HG02938 (cell line): Measurements from ENCODE around the gene GRM8.
"Not testable (repeated sequence)": the region's sequence is repeated elsewhere in the genome, so short reads cannot be mapped to it uniquely, and the experiment has no call there.

Source experiments
- ATAC-seq: cut with Tn5 transposase; IDR thresholded peaks from one replicate; pipeline ENCODE4 v1.9.1; 2021; ENCODE audit warnings: mild to moderate bottlenecking, moderate library complexity; ENCODE audit not compliant: unreplicated experiment

Gene GRM8

DNA sequence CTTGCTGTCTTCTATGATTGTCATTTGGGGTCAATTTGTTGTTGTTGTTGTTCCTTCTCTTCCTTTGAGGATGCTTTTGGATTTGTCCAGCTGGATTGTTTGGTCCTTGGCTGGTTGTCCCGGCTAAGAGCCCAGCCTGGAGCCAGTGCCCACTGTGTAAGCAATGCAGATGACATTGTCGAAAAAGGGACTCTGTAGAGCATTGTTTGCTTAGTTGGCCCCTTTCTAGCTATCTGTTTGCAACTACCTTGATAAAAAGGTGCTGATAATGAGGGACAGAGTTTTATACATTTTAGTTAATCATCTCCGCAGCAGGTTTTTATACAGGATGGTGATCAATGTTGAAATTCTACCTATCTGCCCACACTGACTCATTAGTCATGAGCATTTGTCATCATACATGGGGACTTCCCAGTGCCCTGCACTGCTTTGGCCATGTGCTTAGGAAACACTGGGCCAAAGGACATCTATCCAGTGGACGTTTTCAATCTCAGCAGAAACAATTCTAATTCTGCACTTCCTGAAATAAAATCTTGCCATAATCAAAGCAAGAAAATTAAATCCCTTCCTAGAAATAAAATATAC lies 311.9 kb downstream of the GRM8 start:
- ATAC-seq: no peak

DNA sequence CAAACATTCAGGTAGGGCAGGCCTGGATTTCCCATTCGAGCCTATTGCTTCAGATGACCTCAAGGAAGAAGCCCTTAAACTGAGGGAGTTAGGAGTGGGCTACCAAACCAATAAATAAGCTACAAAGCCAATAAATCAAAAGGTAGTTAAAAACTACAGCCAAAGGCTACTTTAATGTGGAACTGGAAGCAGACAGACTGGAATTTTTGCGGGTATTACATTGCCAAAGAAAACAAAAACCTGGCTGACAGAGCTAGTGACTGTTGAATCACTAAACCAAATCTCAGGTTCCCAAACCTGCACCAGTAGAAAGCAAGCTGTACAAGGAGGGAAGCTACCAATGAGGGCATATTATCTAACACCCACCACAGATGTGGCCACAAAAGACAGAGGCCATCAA lies 315.6 kb downstream of the GRM8 start:
- ATAC-seq: no peak

DNA sequence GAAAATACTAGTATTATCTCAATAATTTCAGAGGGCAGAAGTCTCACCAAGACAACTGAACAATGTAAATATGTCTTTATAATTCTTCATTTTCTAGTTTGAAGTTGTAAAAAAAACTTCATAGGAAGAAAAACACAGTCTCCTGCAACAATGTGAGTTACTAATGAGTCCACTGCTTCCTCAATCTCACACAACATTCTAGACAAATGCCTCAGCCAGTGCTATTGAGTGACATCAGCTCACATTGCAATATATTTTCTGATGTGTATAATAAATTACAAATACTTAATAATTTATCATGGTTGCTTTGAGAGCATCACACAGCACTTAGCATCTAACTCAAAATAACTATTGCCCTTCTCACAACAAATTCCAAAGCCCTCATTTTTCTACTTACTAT lies 321.2 kb downstream of the GRM8 start:
- no peak for ATAC-seq

DNA sequence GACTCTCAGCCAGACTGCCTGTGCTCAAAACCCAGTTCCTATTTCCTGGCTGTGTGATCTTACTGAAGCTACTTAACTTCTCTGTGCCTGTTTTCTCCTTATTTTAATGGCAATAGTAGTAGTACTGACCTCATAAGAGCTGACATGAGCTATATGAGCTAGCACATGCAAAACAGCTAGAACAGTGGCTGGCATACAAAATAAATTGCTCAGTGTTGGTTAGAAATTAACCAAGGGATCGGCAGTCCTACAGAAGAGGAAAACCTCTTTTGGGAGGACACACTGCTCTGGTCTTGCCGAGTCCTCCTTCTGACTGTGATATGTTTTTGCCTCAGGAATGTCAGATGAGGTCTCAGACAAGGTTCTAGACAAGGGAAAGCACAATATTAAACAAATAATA lies 322.6 kb downstream of the GRM8 start:
- no peak for ATAC-seq

DNA sequence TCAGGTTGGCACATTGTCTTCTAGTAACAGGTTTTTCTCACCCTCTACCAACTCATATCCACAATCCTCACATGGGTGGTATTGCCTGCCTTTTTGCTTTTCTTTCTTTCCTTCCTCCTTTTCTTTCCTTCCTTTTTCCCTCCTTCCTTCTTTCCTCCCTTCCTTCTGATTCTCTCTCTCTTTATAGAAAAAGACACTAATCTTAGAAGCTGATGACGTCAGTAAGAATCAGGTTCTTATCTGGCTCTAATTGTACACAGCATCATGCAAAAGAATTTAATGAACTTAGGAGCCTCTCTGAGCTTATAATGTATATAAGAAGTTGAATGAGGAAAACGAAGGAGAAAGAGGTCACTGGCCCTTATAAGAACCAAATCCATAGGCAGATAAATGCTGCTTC lies 328.3 kb downstream of the GRM8 start:
- ATAC-seq: no peak

DNA sequence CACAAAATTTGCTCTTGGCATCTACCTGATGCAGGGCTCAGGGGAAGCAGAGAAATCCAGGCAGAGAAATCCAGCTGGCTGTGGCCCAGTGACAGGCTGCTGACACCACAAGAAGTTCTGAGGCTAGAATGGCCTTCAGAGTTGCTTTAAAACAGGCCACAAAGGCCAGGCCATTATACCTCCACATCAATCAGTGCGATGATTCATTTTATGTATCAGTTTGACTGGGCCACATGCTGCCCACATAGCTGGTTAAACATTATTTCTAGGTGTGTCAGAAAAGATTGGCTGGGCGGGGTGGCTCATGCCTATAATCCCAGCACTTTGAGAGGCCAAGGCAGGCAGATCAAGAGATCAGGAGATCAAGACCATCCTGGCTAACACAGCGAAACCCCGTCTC lies 341.1 kb downstream of the GRM8 start:
- ATAC-seq: not testable (repeated sequence)

DNA sequence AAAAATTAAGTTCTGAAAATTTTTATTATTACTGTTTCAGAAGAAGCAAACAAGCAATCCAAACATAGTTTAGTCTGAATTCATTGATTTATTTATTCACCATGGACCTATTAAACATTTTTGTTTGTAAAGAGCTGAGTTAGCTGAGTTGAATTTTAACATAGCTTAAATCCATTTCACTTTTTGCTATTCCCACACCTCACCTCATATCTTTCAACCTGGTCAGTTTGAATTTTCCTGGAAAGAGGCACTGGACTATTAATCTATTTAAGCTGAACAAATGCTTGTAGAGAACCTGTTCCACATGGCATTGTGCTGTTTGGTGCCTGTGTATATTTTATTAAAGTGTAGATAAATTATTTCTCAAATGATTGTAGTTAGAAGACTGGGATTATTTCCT lies 344.2 kb downstream of the GRM8 start:
- ATAC-seq: not testable (repeated sequence)

DNA sequence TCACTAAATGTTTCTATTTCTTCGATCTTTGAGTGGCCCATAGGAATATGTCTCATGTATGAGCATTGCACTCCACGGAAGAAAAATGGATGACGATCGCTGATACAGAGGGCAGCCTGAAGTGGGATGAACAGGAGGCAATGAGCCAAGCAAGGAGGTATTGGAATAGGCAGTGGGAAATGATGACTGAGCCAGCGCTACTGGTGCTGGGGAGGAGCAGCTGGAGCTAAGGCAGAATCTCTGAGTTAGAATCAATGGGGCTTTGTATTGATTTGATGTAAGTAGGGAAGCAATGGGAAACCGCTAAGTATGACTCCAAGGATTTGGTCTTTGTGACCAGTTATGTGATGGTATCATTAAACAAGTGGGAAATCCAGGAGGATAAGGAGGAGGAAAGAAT lies 345.1 kb downstream of the GRM8 start:
- ATAC-seq: not testable (repeated sequence)

DNA sequence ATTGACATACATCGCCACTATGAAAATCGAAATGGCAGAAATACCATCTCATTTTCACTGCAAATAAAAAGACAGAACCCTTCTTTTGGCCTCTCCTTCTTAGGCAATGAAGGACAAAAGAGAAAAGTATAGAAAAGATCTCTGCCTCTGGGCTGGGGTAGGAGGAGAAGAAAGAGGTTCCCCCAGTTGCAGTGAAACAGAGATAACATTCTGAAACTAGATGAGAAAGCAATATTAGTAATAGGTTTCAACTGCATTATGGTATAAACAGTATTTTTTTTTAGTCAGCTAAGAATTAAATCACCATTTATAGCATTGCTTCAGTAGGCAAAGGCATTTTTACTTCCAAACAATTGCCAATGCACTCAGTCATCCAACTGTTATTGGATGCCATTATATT lies 347.5 kb downstream of the GRM8 start:
- ATAC-seq: not testable (repeated sequence)

DNA sequence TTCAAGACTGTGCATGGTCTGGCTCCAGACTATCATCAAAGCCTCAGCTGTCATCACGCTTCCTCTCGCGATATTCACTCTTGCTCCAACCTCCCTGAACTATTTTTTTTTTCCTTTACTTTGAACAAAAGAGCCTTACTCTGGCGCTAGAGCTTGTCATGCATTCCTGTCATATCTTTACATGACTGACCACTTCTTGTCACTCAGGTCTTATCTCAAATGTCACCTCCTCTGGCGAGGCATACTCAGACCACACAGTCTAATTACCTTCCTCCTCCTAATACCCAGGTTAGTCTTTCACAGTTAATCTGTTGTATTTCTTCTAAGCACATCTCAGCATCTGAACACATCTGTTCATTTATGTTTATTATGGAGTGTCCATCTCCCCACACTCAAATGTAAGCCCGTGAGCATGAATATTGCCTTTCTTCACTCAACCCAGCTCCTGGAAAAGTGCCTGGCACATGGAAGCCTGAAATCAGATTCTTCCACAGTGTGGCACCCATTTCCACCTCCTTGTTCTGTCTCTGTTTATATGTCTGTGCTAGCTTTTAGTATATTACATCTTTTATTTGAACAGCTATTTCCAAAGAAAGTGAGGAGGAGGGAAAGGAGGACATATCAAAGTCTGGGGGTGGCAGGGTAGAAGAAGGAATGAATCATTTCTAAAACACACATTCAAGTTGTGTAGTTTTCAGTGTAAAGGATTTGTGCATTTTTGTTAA lies 351.5 kb downstream of the GRM8 start:
- ATAC-seq: not testable (repeated sequence)

DNA sequence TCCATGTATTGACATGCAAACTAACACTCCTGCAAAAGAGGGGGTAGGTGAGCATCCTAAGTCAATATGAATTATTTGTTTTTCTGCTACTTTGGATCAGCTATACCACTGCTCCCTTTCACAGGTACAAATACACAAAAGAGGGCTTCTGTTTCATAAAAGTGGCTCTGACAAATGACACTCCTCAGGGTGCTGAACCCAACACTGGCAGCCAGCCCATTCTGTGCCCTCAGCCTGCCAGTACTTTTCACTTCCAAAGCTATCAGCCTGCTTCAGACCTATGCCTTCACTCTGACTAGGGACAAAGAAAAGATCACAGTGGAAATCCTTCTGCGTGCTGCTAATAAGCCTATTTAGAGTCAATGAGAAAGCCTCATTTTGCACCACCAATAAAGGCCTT lies 364.8 kb downstream of the GRM8 start:
- ATAC-seq: not testable (repeated sequence)

DNA sequence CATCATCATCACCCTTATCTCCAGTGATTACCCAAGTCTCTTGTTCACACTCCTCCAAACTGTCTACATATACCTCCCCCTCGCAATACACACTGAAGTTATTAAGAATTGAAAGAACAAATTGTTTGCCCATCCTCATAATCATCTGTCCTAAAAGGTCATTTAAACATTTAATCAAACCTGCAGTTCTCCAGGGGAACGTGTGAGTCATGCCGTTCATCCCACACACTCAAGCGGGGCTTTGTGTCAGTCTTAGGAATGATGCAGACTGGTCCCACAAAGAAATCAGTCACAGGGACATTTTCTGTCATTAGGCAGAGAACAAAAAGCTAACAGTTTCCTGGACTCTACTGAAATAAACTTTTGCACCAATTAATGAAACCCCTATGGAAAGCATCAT lies 365.2 kb downstream of the GRM8 start:
- ATAC-seq: not testable (repeated sequence)

DNA sequence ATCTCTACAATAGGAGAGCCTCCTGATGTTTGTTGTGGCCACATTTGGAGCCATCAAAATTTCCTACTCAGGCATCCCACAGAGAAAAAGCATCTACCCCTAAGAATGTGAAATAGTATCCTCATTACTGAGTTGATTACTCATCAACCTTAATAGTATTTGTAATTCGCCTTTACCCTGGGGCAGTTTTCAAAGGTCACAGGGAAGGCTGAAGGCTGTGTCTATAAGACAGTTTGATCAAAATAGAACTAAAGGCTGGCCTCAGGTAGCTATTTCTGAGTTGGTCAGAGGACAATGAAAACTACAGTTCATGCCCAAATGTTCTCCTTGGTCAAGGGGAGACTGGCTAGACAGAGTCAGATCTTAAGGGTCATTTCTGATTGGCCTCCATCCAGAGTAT lies 370.0 kb downstream of the GRM8 start:
- ATAC-seq: not testable (repeated sequence)

DNA sequence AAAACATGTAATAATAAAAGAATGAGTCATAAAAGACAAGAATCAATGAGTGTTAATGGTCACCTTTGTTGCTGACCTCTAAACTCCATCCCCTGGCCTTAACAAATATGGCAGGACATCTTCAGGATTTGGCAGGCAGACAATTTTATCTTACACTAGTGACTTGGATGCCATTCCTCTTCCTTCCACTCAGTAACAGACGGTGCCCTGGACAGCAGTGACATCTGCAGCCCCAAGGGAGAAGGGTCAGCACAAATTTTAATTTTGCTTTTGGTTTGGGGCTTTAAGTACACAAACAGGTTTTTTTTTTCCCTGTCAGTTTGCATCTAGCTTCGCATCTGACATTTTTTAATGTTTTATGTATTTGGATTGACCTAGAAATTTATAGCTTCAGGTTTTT lies 370.8 kb downstream of the GRM8 start:
- not testable (repeated sequence) for ATAC-seq

DNA sequence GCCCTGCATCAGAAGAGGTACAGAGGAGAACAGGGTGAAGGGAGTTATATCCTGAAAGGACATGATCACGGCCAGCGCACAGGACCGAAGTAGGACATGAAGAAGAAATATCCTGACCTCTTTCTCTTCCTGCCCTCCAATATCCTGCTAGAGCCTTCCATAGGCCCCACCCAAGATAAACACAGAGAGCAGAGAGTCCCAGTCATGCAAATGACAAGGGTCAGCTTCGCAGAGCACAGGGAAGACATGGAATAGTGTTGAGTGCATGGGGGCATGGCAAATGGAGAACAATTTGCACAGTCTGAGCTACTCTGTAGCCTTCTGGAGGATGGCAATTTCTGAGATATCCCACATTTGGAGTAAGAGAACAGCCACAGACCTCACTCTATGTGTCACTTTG lies 371.4 kb downstream of the GRM8 start:
- no peak for ATAC-seq

DNA sequence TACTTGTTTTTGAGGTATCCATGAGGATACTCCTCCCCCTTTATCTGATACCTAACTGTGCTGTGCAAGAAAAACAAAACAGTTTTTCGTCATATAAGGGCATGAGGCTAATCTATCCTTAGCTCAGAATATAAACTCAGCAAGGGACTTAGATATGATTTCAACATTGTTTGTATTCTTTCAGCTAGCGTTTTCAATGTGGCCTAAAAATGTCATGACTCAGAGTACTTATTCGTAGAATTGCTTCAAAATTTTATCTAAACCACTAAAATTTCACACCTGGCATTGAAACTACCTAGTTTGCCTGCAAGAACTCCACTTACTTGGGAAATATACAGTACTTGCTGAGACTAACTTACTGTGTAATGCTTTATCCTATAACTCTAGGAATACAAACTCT lies 376.2 kb downstream of the GRM8 start:
- not testable (repeated sequence) for ATAC-seq

DNA sequence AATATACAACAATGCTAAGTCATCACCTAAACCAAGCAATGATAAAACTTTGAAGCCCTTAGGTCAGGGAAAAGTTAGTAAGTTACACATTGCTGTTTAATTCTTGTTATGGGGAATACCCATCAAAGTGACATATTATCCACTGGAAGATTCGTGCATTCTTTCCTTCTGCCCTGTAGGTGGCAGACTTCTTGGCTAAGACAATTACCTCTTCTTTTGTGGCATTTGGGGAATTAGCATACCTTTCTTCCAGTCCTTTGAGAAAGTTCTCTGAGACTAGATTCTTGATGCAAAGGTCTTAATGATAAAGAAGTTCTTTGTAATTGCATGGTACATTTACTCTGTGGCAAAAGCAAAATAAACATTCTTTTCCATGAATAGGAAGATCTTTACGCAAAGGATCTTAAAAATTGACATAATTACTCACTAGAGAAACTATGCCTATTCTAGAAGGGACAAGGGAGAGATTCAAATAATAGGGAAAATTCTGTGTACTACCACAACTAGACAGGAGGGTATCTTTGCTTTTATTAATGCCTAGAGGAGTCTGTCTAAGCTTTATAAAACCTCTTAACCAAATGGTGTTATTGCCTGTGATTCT lies 395.9 kb downstream of the GRM8 start:
- peak; percentile 70 for ATAC-seq

DNA sequence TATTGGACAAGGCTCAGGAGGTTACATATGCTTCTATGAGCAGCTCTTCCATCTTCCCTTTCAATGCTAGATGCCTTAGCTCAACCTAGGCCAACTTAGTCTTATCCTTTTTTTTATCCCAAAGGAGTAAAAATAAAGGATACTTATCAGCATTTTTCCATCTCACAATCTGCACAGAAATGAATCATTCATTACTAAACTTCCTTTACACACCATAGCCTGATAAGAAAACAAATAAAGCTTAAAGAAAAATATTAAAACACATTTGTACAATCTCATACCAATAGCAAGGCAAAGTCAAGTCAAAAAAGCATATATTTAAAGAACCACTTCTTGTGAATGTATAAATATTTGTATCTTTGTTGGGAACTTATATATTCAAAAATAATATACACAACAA lies 407.4 kb downstream of the GRM8 start:
- ATAC-seq: no peak

DNA sequence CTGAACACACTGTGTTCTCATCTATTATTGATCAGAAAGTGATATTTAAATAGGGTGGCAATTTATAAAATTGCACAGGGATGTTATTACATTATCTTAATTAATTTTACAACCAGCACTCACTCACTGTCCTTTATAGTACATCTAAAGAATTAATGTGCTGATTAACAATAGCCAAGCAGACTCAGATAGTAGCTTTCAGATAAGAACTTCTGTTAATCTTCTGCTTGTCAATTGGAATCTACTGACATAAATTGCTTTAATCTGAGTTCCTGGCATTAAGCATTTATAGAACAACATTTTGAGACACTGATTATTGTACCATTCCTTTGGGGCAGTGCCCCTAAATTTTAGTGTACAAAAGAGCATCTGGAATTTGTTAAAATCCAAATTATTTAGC lies 408.9 kb downstream of the GRM8 start:
- ATAC-seq: no peak

DNA sequence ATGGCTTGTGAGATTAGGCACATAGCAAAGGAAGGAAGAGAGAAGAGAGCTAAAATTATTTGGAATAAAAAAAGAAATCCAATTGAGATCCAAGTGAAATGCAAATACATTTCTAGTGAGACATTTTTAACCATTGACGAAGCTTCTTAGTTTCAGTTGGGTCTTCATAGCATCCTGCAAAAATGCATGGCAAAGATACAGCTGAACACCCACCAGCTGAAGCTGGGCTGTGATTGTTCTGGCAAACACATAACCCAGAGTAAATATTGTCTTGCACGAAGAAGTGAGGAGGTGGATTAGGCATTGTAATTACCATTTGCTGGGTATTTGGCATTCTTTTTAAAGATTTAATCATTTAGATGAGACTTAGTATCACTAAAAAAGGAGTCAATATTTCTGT lies 409.4 kb downstream of the GRM8 start:
- ATAC-seq: no peak

DNA sequence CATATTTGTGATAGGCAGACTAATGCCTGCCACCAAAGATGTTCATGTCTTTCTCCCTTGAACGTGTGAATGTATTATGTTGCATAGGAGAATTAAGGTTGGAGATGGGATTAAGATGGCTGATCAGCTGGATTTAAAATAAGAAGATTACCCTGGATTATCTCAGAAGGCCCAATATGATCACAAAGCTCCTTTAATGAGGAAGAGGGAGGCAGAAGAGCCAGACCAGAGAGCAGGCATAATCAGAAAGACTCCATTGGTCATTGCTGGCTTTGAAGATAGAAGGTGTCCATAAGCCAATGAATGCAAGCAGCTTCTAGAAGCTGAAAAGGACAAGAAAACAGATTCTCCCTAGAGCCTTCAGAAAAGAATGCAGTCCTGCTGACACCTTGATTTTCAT lies 410.3 kb downstream of the GRM8 start:
- ATAC-seq: no peak

DNA sequence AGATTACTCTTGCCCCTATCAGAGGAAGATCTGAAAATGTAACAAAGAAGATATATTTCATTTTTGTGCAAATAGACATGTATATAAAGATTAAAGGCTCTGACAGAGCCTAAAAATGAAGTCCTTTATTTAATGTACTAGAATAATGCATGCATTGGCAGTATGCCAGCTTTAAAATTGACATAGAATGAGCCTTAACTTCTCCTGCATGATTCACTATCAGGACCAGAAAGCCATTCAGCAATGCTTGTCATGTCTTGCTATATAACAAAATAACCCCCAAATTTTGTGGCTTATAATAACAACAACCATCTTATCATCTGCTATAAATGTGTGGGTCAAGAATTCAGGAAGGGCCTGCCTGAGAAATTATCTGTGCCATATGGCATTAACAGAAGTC lies 411.9 kb downstream of the GRM8 start:
- ATAC-seq: no peak
